Gastroesophageal sphincter (tissue), 4 donors: ENCODE data around the gene MYRIP. TPM values are rescaled to one million over a fixed set of nuclear protein-coding genes. Genes with fewer than 3 reads are reported as not detected.

Experiments
- ATAC-seq: fragments of 150-250 bp; one replicate; pipeline ENCODE4 v1.9.1; 2016; ENCODE audit warnings: mild to moderate bottlenecking, moderate library complexity
- H3K27ac ChIP-seq, 4 donors: fragments of 200-600 bp; sonication (generic) in 3 of 4; 1 replicate in 3 of 4; 2 replicates in 1 of 4; pipeline ENCODE4 v1.5.1; 2016 to 2019
- H3K27me3 ChIP-seq: fragments of 200-600 bp; sonication (generic); one replicate; pipeline ENCODE4 v1.5.1; 2019
- H3K36me3 ChIP-seq, 2 donors: fragments of 200-600 bp; sonication (generic); one replicate each; pipeline ENCODE4 v1.5.1; 2019; ENCODE audit warnings: control low read depth in 1 of 2
- H3K4me1 ChIP-seq, 3 donors: fragments of 200-600 bp; sonication (generic); 1 replicate in 2 of 3; 2 replicates in 1 of 3; pipeline ENCODE4 v1.5.1; 2016 to 2019; ENCODE audit warnings: control low read depth in 2 of 3
- H3K4me3 ChIP-seq, 2 donors: fragments of 200-600 bp; sonication (generic); one replicate each; pipeline ENCODE4 v1.5.1; 2019; ENCODE audit warnings: mild to moderate bottlenecking in 1 of 2, moderate library complexity in 1 of 2
- H3K9me3 ChIP-seq, 3 donors: fragments of 200-600 bp; sonication (generic); one replicate each; pipeline ENCODE4 v1.5.1; 2017 to 2019; ENCODE audit warnings: control low read depth in 2 of 3
- CTCF ChIP-seq, 4 experiments: fragments of 200-600 bp in 2 of 4; fragments of 450-650 bp in 2 of 4; sonication (generic) in 1 of 4; IDR thresholded peaks; one replicate each; pipeline ENCODE4 v1.5.1; 2017 to 2019; ENCODE audit warnings: antibody characterized with exemption in 4 of 4, mild to moderate bottlenecking in 2 of 4, moderate library complexity in 2 of 4
- EP300 ChIP-seq: sonication (generic); formaldehyde crosslinking; IDR thresholded peaks from one replicate; pipeline ENCODE4 v1.6.1; 2017; ENCODE audit warnings: antibody characterized with exemption, mild to moderate bottlenecking
- POLR2A ChIP-seq, 2 donors: fragments of 450-650 bp; IDR thresholded peaks; one replicate each; pipeline ENCODE4 v1.6.1; 2017; ENCODE audit warnings: antibody characterized with exemption in 2 of 2, mild to moderate bottlenecking in 2 of 2, moderate library complexity in 1 of 2
- POLR2AphosphoS5 ChIP-seq: sonication (generic); formaldehyde crosslinking; IDR thresholded peaks from one replicate; pipeline ENCODE4 v1.6.1; 2017; ENCODE audit warnings: antibody characterized with exemption
- WGBS, 2 donors: methylation state at CpG; one replicate each; pipeline ENCODE4 v1.1.5; 2018; ENCODE audit warnings: low coverage in 1 of 2; 5-methylcytosine and 5-hydroxymethylcytosine counted together
- total RNA-seq, 4 donors: library from RNA; depleted of rRNA; stranded (reverse); fragments of >200 nt; gene quantifications; one replicate each; pipeline ENCODE4 v1.1.0, GENCODE V29; 2016

MYRIP gene
- total RNA-seq, 4 donors from 2014 or later = 3.7 to 6.4 (median 5.0) TPM

GRCh38 chr3:40148827-40149226, 339.4 kb downstream of the MYRIP start:
- no peak overlapping the region for H3K27ac ChIP-seq
- no peaks in the 10 kb centered on the region for H3K9me3 ChIP-seq
- H3K27me3 ChIP-seq = no peaks in the 10 kb centered on the region
- H3K4me1 ChIP-seq = no peaks in the 10 kb centered on the region
- H3K36me3 ChIP-seq = no peaks in the 10 kb centered on the region
- 50 to 100% methylated on average over 1 to 2 of the region's 2 CpGs for WGBS, 2 donors
- H3K4me3 ChIP-seq = no peak overlapping the region
- no peak for ATAC-seq
- TF ChIP-seq EP300 (no peak), POLR2A (IDR thresholded peaks at IDR 0.05) (no peak), POLR2AphosphoS5 (no peak), CTCF (IDR thresholded peaks at IDR 0.05) (no peak)

- no peak overlapping the region for H3K4me3 ChIP-seq
- no peak for ATAC-seq
- no peaks in the 10 kb centered on the region for H3K36me3 ChIP-seq
- WGBS, 2 donors = 55 to 60% methylated on average over 1 of the region's 1 CpG
- TF ChIP-seq EP300 (no peak), CTCF (IDR thresholded peaks at IDR 0.05) (no peak), POLR2A (IDR thresholded peaks at IDR 0.05) (no peak), POLR2AphosphoS5 (no peak)
- H3K4me1 ChIP-seq = no peaks in the 10 kb centered on the region
- H3K27ac ChIP-seq = no peak overlapping the region
- no peaks in the 10 kb centered on the region for H3K9me3 ChIP-seq
- H3K27me3 ChIP-seq = no peaks in the 10 kb centered on the region
These were observed 343.2 kb downstream of the MYRIP start for GRCh38 chr3:40152482-40153133.

- WGBS, 2 donors = 90 to 93% methylated on average over 3 to 6 of the region's 6 CpGs
- H3K36me3 ChIP-seq = no peaks in the 10 kb centered on the region
- H3K9me3 ChIP-seq = peaks cover 0 to 12% (median 0%) of the 10 kb centered on the region in 3 donors
- no peak for ATAC-seq
- H3K27ac ChIP-seq = no peak overlapping the region
- no peaks in the 10 kb centered on the region for H3K27me3 ChIP-seq
- H3K4me1 ChIP-seq = no peaks in the 10 kb centered on the region
- TF ChIP-seq POLR2AphosphoS5 (no peak), POLR2A (IDR thresholded peaks at IDR 0.05) (no peak), EP300 (no peak), CTCF (IDR thresholded peaks at IDR 0.05) (no peak)
- no peak overlapping the region for H3K4me3 ChIP-seq
These were observed 351.5 kb downstream of the MYRIP start for GRCh38 chr3:40160933-40161332.

GRCh38 chr3:40162616-40163015, 353.2 kb downstream of the MYRIP start:
- TF ChIP-seq CTCF (IDR thresholded peaks at IDR 0.05) (no peak), EP300 (no peak), POLR2AphosphoS5 (no peak), POLR2A (IDR thresholded peaks at IDR 0.05) (no peak)
- H3K27me3 ChIP-seq = no peaks in the 10 kb centered on the region
- peaks cover 0 to 12% (median 0%) of the 10 kb centered on the region in 3 donors for H3K9me3 ChIP-seq
- no peaks in the 10 kb centered on the region for H3K4me1 ChIP-seq
- no peak overlapping the region for H3K4me3 ChIP-seq
- no peak for ATAC-seq
- no peaks in the 10 kb centered on the region for H3K36me3 ChIP-seq
- H3K27ac ChIP-seq = no peak overlapping the region

GRCh38 chr3:40166997-40167396, 357.6 kb downstream of the MYRIP start:
- no peak for ATAC-seq
- H3K4me3 ChIP-seq = no peak overlapping the region
- no peaks in the 10 kb centered on the region for H3K4me1 ChIP-seq
- H3K27me3 ChIP-seq = no peaks in the 10 kb centered on the region
- no peaks in the 10 kb centered on the region for H3K36me3 ChIP-seq
- TF ChIP-seq EP300 (no peak), CTCF (IDR thresholded peaks at IDR 0.05) (no peak), POLR2AphosphoS5 (no peak), POLR2A (IDR thresholded peaks at IDR 0.05) (no peak)
- H3K27ac ChIP-seq = no peak overlapping the region
- no CpG with 5 or more reads among the region's 2 CpGs for WGBS, 2 donors
- no peaks in the 10 kb centered on the region for H3K9me3 ChIP-seq
